H54 (cell line): ENCODE measurements around the gene SACM1L.
"Not testable (repeated sequence)": the region's sequence is repeated elsewhere in the genome, so short reads cannot be mapped to it uniquely, and the experiment has no call there.

Source experiments
- DNase-seq: peaks from one replicate; pipeline ENCODE4 v3.0.0; 2011; ENCODE audit warnings: low spot score, mixed read lengths; ENCODE audit not compliant: insufficient read length
- FAIRE-seq: peaks from 3 replicates; lab custom pipeline; 2011; peaks lifted over from hg19 to GRCh38; lab: Jason Lieb, UNC
- POLR2A ChIP-seq: IDR thresholded peaks from 2 replicates; pipeline ENCODE4 v1.6.1; 2011; ENCODE audit warnings: low read depth, mild to moderate bottlenecking, low read length

SACM1L gene

GRCh38 chr3:45691842-45692241, 2.6 kb downstream of the SACM1L start:
- no peak for FAIRE-seq
- TF ChIP-seq POLR2A: no peak
- no peak for DNase-seq

DNA sequence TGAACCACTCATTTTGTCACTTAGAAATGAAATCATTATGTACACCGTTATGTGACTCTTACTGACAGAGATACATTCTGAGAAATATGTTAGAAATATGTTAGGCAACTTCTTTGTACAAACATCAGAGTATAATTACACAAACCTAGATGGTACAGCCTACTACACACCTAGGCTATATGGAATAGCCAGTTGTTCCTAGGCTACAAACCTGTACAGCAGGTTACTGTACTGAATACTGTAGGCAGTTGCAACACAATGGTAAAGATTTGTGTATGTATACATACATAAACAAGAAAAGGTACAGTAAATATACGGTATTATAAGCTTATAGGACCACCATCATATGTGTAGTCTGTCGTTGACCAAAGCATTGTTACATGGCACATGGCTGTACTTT, 3.7 kb downstream of the SACM1L start:
- DNase-seq (no peak), FAIRE-seq (no peak)
- TF ChIP-seq POLR2A: no peak

GRCh38 chr3:45693941-45694521, 4.8 kb downstream of the SACM1L start:
- no peak for TF ChIP-seq POLR2A
- DNase-seq (no peak), FAIRE-seq (no peak)

DNA sequence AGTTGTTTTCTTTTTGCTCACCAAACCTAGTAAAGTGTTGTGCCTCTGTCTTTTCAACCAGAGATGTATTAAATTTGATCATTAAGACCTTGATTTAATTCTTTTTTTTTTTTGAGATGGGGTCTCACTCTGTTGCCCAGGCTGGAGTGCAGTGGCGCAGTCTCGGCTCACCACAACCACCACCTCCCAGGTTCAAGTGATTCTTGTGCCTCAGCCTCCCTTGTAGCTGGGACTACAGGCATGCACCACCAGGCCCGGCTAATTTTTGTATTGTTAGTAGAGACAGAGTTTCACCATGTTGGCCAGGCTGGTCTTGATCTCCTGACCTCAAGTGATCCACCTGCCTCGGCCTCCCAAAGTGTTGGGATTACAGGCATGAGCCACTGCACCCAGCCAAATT, 6.0 kb downstream of the SACM1L start:
- not testable (repeated sequence) for FAIRE-seq, DNase-seq

DNA sequence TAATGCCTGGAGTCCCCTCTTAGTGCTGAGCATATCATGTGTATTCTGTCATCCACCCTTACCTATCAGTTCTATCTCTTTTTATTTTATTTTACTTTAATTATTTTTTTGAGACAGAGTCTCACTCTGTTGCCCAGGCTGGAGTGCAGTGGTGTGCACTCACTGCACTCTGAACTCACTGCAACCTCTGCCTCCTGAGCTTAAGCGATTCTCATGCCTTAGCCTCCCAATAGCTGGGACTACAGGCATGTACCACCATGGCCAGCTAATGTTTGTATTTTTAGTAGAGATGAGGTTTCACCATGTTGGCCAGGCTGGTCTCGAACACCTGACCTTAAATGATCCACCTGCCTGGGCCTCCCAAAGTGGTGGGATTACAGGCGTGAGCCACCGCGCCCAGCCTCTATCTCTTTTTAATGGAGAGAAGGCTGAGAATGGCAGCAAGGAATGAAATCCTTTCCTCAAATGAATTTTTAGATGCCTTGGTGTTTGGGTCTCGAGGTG, 11.4 kb downstream of the SACM1L start:
- DNase-seq: no peak
- TF ChIP-seq POLR2A: no peak
- no peak for FAIRE-seq

DNA sequence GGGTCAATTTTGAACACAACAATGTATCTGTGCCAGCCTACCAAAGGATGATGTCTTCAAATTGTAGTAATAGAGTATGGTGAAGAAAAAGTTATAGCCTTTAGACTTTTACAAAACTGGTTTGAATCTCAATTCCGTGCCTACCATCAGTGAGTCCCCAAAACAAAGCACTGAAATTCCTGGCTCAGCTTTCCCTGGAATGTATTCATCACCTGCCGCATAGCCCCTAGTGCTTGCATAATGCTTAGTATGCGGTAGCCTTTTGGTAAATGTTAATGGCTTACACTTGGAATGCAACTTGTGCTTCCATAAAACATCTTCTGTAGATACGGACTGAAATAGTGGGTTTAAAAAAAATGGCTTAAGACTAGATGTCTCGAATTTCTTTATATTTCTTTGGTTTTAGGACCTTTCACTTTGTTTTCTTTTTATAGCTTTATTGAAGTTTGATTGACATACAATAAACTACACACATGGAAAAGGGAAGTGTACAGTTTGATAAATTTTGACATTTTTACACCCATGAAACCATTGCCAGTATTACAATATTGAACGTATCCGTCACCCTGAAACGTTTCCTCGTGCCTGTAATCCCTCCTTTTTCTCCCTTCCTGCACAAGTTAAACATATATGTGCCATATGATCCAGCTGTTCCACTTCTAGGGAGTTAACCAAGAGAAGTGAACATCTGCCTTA, 12.1 kb downstream of the SACM1L start:
- DNase-seq (no peak), FAIRE-seq (peak; percentile 64)
- TF ChIP-seq POLR2A: no peak

DNA sequence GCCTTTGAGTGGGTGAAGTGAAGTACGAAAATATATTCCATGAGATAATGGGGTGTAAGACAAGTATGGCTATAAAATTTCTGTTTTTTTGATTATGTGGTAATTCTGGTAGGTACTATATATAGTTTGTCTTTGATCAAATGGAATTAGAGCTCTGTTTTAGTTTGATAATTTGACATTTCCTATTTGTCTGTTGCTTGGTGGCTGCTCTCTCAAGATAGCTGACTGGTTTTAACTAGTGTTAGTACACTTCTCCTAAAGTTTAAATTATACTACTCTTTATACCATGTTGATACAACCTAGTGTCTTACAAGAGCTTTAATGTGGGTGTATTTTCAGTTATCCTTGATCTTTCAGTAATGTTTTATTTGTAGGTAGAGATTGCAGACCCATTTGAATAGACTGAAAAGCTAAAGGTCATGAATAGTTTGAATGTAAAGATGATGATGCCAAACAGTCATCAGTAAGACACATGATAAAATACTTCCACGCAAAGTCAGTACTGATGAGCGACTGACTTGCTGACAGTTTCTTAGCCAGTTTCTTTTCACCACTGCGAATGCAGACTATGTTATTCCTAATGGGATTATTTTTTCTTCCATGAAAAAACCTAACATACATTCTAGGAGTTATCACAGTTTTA, 15.2 kb downstream of the SACM1L start:
- DNase-seq: no peak
- FAIRE-seq: peak; percentile 65
- TF ChIP-seq POLR2A: no peak

DNA sequence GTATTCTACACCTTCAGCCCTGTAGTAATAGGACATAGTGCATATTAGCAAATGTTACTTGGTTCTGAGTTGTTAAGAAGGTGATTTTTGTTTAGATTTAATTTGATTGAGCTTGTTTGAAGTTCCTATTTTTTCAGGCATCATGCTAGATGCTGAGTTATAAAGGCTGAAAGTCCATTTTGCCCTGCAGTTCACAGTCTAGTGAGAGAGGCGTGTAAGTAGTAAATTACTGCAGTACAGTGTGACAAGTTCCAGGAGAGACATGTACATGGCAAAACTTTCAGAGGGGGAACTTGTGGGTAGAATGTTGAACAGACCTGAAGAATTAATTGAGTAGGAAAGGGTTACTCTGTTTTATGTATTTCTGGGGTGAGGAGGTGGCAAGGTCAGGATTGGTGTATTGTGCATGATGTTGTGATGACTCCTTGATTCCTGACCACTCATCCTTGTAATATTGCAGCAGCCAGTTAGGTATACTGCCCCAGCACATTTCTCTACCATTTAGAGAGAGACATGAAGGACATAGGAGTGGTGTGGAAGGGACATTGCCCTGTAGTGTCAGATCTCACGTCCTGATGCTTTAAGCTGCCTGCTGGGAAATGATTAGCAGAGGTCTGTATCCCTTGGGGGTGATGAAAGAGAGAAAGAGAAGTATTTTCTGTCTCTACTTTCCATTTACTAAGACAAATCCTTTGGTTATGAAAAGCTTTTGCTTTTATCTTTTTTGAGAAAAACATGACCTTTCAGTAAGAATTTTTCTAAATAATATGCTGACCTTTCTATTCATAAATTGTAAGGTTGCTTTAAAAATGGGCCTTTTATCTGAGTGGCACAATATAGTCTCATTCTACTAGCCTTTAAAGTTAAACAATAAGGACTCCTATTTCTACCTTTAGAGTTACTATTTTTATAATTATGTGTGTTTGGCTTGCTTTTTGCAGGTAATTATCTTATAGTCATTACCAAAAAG, 16.9 kb downstream of the SACM1L start:
- no peak for DNase-seq

DNA sequence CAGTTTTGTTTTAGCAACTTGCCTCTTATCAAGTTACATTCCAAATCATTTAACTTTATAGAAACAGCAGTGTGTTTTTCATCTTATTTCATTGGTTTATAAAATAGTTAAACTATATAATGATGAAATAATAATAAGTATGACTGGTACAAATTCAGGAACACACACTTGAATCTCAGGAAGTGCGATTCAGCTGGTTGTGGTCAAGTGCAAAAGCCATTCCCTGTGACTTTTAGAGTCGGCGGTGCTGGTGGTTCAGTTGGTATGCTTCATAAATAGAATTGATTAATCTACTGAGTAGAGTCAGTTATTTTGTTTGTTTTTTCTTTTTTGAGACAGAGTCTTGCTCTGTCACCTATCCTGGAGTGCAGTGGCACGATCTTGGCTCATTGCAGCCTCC, 22.7 kb downstream of the SACM1L start:
- no peak for DNase-seq
- TF ChIP-seq POLR2A: no peak
- no peak for FAIRE-seq

More for the DNA sequence above, 16.9 kb downstream of the SACM1L start:
- peak; percentile 93 for FAIRE-seq
- TF ChIP-seq POLR2A: no peak

- DNase-seq (no peak), FAIRE-seq (no peak)
- TF ChIP-seq POLR2A: no peak
These were observed 23.4 kb downstream of the SACM1L start for GRCh38 chr3:45712434-45713110.

DNA sequence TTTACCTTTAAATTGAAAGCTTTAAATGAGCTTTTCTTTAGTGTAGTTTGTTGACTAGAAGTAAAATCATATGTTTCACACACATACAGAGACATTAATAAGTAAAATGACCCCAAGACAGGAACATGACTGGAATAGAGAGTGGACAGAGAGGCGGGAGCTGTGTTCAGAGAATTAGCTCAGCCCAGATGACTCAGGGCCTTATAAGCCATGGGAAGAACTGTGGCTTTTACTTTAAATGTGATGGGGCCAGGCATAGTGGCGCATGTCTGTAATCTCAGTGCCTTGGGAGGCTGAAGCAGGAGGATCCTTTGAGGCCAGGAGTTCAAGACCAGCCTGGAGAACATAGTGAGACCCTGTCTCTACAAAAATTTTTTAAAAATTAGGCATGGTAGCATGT, 26.7 kb downstream of the SACM1L start:
- TF ChIP-seq POLR2A: no peak
- DNase-seq (peak; percentile 11), FAIRE-seq (peak; percentile 82)

DNA sequence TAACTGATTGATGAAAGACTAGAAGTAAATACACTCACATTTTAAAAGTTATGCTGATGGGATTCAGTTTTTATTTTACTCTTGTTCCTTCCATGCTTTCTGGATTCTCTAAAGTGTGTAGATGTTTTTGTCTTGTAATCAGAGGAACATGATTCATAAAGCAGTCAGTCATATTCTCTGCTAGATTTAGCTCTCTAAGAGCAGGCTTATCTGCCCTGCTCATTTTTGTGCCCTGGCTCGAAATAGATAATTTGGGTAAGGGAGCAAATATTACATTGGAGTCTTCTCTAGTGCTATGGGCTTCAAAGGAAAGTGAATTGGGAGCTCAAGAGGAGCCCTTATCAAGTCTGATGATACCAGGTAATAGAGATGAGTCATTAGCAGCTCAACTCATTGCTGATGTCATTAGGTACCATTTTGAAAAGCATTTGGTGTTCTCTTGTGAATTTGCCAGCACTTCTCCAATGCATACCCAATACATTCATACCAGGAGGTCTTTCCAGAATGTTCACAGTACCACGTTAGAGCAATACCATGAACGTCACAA, 27.7 kb downstream of the SACM1L start:
- FAIRE-seq (peak; percentile 6), DNase-seq (no peak)
- no peak for TF ChIP-seq POLR2A
